Tibial artery (tissue), 4 donors: ENCODE measurements around the gene CACTIN.

Experiments
- DNase-seq, 2 donors: peaks; one replicate each; pipeline ENCODE4 v3.0.0-alpha.2; 2019
- H3K27ac ChIP-seq, 2 donors: fragments of 200-600 bp; sonication (generic) in 1 of 2; 1 replicate in 1 of 2; 2 replicates in 1 of 2; pipeline ENCODE4 v1.5.1; 2018 to 2019; ENCODE audit warnings: mild to moderate bottlenecking in 1 of 2
- H3K27me3 ChIP-seq, 2 donors: fragments of 200-600 bp; sonication (generic) in 1 of 2; one replicate each; pipeline versions ENCODE4 v1.5.1 to v1.6.0; 2016 to 2019
- H3K36me3 ChIP-seq, 3 donors: fragments of 200-600 bp; sonication (generic) in 2 of 3; one replicate each; pipeline ENCODE4 v1.5.1; 2016 to 2019; ENCODE audit warnings: mild to moderate bottlenecking in 2 of 3
- H3K4me1 ChIP-seq, 4 donors: fragments of 200-600 bp; sonication (generic) in 2 of 4; 1 replicate in 3 of 4; 2 replicates in 1 of 4; pipeline ENCODE4 v1.5.1; 2016 to 2019
- H3K4me3 ChIP-seq, 2 donors: fragments of 200-600 bp; sonication (generic) in 1 of 2; 1 replicate in 1 of 2; 2 replicates in 1 of 2; pipeline ENCODE4 v1.5.1; 2018 to 2019; ENCODE audit warnings: mild to moderate bottlenecking in 2 of 2
- H3K9me3 ChIP-seq, 3 donors: fragments of 200-600 bp; sonication (generic) in 1 of 3; one replicate each; pipeline ENCODE4 v1.5.1; 2016 to 2019
- intact Hi-C: fragments of 100-400 bp; cut with DNase I; formaldehyde crosslinking; loops from one replicate; pipeline ENCODE4 v1.15.0; 2023; ENCODE audit warnings: low total_unique reads
- TF ChIP-seq, protein P1 (sequence below), 2 experiments: fragments of 200-600 bp in 1 of 2; fragments of 450-650 bp in 1 of 2; IDR thresholded peaks; one replicate each; pipeline ENCODE4 v1.5.1; 2017 to 2019; ENCODE audit warnings: antibody characterized with exemption in 2 of 2, mild to moderate bottlenecking in 1 of 2, moderate library complexity in 1 of 2

Gene CACTIN

DNA sequence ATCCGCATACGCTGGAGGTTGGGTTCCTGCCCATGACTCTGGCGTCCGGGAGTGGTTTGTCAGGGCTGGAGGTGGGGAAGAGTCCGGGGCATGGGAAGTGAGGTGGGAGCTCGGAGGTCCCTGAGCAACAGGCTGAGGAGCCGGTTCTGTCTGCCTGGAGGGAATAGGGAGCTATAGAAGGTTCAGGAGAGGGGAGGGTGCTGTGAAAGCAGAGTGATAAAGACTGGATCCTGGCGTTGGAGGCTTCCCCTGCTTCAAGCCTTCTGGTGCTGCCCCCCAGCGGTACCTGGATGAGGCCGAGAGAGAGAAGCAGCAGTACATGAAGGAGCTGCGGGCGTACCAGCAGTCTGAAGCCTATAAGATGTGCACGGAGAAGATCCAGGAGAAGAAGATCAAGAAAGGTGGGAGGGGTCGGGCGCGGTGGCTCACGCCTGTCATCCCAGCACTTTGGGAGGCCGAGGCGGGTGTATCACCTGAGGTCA, 51.3 kb downstream of the CACTIN start:
- no peaks in the 10 kb centered on the region for H3K9me3 ChIP-seq
- H3K4me1 ChIP-seq = peaks cover 5 to 53% (median 32%) of the 10 kb centered on the region in 4 donors
- H3K36me3 ChIP-seq = peaks cover 0 to 40% (median 0%) of the 10 kb centered on the region in 3 donors
- H3K27ac ChIP-seq = no peak overlapping the region
- TF ChIP-seq, protein P1, sequence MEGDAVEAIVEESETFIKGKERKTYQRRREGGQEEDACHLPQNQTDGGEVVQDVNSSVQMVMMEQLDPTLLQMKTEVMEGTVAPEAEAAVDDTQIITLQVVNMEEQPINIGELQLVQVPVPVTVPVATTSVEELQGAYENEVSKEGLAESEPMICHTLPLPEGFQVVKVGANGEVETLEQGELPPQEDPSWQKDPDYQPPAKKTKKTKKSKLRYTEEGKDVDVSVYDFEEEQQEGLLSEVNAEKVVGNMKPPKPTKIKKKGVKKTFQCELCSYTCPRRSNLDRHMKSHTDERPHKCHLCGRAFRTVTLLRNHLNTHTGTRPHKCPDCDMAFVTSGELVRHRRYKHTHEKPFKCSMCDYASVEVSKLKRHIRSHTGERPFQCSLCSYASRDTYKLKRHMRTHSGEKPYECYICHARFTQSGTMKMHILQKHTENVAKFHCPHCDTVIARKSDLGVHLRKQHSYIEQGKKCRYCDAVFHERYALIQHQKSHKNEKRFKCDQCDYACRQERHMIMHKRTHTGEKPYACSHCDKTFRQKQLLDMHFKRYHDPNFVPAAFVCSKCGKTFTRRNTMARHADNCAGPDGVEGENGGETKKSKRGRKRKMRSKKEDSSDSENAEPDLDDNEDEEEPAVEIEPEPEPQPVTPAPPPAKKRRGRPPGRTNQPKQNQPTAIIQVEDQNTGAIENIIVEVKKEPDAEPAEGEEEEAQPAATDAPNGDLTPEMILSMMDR (IDR thresholded peaks at IDR 0.05) = no peak
- no peaks in the 10 kb centered on the region for H3K27me3 ChIP-seq
- intact Hi-C loops = loop anchor here (5.0 kb wide), 1 partner anchor 42 kb away; no protein-coding TSS in a partner anchor
- H3K4me3 ChIP-seq = no peak overlapping the region
- no peak for DNase-seq

DNA sequence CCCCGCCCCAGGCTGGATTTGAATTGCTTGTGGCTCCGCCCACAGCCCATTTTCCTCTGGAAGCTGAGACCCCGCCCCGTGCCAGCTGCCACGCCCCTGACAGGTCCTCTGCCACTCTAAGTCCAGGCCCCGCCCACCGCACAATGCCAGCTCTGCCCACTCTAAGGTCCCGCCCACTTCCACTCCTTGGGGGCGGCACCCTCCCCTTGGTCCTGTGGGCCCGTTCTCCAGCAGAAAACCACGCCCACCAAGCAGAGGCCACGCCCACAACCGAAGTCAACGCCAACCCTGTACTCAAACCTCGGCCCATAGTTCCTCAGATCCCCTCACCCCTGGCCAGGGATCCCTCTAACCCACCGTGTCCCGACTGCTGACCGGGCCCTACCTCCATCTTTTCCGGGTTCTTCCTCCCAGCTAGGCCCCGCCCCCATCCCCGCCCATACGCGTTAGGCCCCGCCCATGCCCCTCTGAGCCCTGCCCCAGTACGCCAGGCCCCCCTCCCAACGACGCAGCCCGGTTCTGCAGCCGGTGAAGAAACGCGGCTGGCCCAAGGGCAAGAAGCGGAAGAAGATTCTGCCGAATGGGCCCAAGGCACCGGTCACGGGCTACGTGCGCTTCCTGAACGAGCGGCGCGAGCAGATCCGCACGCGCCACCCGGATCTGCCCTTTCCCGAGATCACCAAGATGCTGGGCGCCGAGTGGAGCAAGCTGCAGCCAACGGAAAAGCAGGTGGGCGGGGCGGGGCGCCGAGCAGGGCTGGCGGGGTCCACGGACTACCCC, 52.5 kb downstream of the CACTIN start:
- H3K4me1 ChIP-seq = peaks cover 5 to 41% (median 29%) of the 10 kb centered on the region in 4 donors

DNA sequence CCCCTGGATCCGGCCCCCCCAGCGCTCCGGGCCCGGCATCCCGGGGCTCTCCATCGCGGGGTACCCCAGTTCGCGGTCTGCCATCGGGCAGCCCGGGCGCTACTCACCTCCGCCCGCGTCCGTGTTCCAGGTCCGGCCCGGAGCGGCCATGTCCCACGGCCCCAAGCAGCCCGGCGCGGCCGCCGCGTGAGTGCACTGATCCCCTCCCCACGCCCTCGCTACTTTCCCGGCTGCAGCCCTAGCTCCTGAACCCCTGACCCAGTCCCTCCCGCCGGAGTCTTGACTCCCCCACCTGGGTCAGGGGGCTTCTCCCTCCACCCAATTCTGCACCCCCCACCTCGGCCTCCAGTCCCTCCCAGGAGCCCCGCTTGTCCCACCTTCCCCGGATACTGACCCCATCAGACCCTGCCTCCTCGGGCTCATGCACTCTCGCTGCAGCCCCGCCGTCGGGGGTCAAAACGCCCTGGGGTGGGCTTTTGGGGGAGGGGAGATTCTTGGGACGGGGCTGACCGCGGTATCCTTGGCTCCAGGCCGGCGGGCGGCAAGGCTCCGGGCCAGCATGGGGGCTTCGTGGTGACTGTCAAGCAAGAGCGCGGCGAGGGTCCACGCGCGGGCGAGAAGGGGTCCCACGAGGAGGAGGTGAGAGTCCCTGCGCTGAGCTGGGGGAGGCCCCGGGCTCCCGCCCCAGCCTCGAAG, 53.3 kb downstream of the CACTIN start:
- Histone ChIP-seq H3K4me1 (peaks cover 5 to 38% (median 29%) of the 10 kb centered on the region in 4 donors), H3K9me3 (no peaks in the 10 kb centered on the region), H3K27ac (peak overlapping the region; percentile 73 to 81), H3K4me3 (peak overlapping the region; percentile 84 to 90), H3K36me3 (peaks cover 0 to 33% (median 0%) of the 10 kb centered on the region in 3 donors), H3K27me3 (no peaks in the 10 kb centered on the region)
- intact Hi-C loops = no loop called here
- TF ChIP-seq, protein P1 (IDR thresholded peaks at IDR 0.05) = no peak
- DNase-seq = peak in 1 of 2 donors; percentile 71

More for the DNA sequence above, 52.5 kb downstream of the CACTIN start:
- Histone ChIP-seq H3K27ac (peak overlapping the region; percentile 73 to 81), H3K36me3 (peaks cover 0 to 40% (median 0%) of the 10 kb centered on the region in 3 donors), H3K9me3 (no peaks in the 10 kb centered on the region), H3K27me3 (no peaks in the 10 kb centered on the region), H3K4me3 (peak overlapping the region; percentile 84 to 90)
- TF ChIP-seq, protein P1 (IDR thresholded peaks at IDR 0.05) = no peak
- DNase-seq = peak; percentile 87 to 93
- intact Hi-C loops = no loop called here

DNA sequence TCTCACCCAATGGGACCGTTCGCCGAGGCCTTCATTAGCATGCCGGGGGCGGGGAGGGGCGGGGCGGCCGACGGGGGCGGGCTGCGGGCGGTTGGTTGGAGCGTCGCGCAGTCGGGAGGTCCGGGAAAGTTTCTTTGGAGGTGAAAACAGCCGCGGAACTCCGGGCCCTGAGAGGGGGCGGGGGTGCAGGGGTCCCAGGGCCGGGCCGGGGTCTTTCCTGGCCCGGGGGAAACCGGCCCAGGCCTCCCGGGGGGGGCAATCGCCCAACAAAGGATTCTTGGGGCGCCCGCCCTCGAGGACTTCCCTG, 53.8 kb downstream of the CACTIN start, which contains the start of gene HMG20B:
TSS of gene HMG20B (plus strand) at position 90 of the 307 bp plus-strand sequence. CDS start 366 bp downstream, outside the sequence.
- intact Hi-C loops = no loop called here

More for the DNA sequence above, 53.8 kb downstream of the CACTIN start, which contains the start of gene HMG20B:
- H3K4me3 ChIP-seq = peak within 1 kb of the TSS; percentile 84 to 90
- H3K4me1 ChIP-seq = peaks cover 5 to 38% (median 29%) of the 10 kb centered on the region in 4 donors
- peak within 1 kb of the TSS; percentile 73 to 81 for H3K27ac ChIP-seq
- TF ChIP-seq, protein P1 (IDR thresholded peaks at IDR 0.05) = no peak
- H3K27me3 ChIP-seq = no peaks in the 10 kb centered on the region
- DNase-seq = no peak
- peaks cover 0 to 28% (median 0%) of the 10 kb centered on the region in 3 donors for H3K36me3 ChIP-seq
- H3K9me3 ChIP-seq = no peaks in the 10 kb centered on the region
